Ascending aorta (tissue), 2 donors: ENCODE measurements around the gene FAF2. TPM values are rescaled to one million over a fixed set of nuclear protein-coding genes. Genes with fewer than 3 reads are reported as not detected.

ENCODE experiments used
- DNase-seq, 2 donors: peaks; one replicate each; pipeline ENCODE4 v3.0.0-alpha.2; 2019; ENCODE audit warnings: low spot score in 2 of 2
- H3K27ac ChIP-seq, 2 donors: fragments of 200-600 bp; sonication (generic); one replicate each; pipeline ENCODE4 v1.5.1; 2016 to 2017; ENCODE audit warnings: mild to moderate bottlenecking in 1 of 2
- H3K27me3 ChIP-seq: fragments of 200-600 bp; sonication (generic); one replicate; pipeline ENCODE4 v1.5.1; 2017
- H3K36me3 ChIP-seq, 2 donors: fragments of 200-600 bp; sonication (generic); one replicate each; pipeline ENCODE4 v1.5.1; 2016
- H3K4me1 ChIP-seq, 2 donors: fragments of 200-600 bp; sonication (generic); one replicate each; pipeline ENCODE4 v1.5.1; 2016 to 2017; ENCODE audit warnings: mild to moderate bottlenecking in 1 of 2
- H3K4me3 ChIP-seq, 2 donors: fragments of 200-600 bp; sonication (generic); one replicate each; pipeline ENCODE4 v1.5.1; 2016 to 2017; ENCODE audit warnings: mild to moderate bottlenecking in 1 of 2
- H3K9me3 ChIP-seq, 2 donors: fragments of 200-600 bp; sonication (generic); one replicate each; pipeline ENCODE4 v1.5.1; 2016
- CTCF ChIP-seq, 3 experiments: fragments of 200-600 bp in 2 of 3; fragments of 450-650 bp in 1 of 3; sonication (generic) in 2 of 3; IDR thresholded peaks; one replicate each; pipeline ENCODE4 v1.5.1; 2016 to 2019; ENCODE audit warnings: antibody characterized with exemption in 3 of 3, mild to moderate bottlenecking in 1 of 3, moderate library complexity in 1 of 3
- intact Hi-C: fragments of 100-400 bp; cut with DNase I; formaldehyde crosslinking; loops from one replicate; pipeline ENCODE4 v1.15.1; 2023
- total RNA-seq: library from RNA; depleted of rRNA; stranded (reverse); fragments of >200 nt; gene quantifications from one replicate; pipeline ENCODE4 v1.1.0, GENCODE V29; 2016

FAF2 gene
- total RNA-seq, 1 donor from 2014 or later = 18.7 TPM

- H3K36me3 ChIP-seq = peaks cover 31 to 34% of the 10 kb centered on the region in 2 donors
- TF ChIP-seq CTCF (IDR thresholded peaks at IDR 0.05) = no peak
- intact Hi-C loops = no loop called here
- DNase-seq = no peak
- peak overlapping the region; percentile 7 to 85 for H3K4me3 ChIP-seq
- H3K27me3 ChIP-seq = no peaks in the 10 kb centered on the region
- H3K9me3 ChIP-seq = no peaks in the 10 kb centered on the region
- H3K4me1 ChIP-seq = peaks cover 10 to 39% of the 10 kb centered on the region in 2 donors
- peak overlapping the region; percentile 6 to 91 for H3K27ac ChIP-seq
These were observed 85.9 kb downstream of the FAF2 start for GRCh38 chr5:176533894-176534611.

DNA sequence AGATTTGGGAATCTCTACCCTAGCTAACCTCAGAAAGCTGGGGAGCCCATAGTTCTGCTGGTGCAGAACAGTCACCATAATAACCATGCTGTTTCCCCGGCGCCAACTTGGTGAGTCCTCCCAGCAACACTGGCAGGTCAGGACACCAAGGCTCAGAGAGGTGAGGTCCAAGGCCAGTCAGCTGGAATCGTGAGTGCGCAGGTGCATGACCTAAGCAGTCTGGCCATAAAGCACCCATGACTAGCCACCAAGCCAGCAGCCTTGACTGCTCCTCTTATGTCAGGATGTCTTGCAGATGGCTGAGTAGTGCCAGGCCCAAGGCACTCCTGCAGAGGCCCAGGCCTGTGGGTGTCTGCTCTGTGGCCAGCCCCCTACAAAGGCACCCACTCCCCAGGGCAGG lies 86.5 kb downstream of the FAF2 start:
- no peak for TF ChIP-seq CTCF (IDR thresholded peaks at IDR 0.05)
- no peaks in the 10 kb centered on the region for H3K9me3 ChIP-seq
- intact Hi-C loops = loop anchor here (5.0 kb wide), 1 partner anchor 473 kb away; the partner anchor contains the start of gene UIMC1
- no peak for DNase-seq
- H3K27me3 ChIP-seq = no peaks in the 10 kb centered on the region
- H3K4me3 ChIP-seq = peak overlapping the region; percentile 76 to 85
- peak overlapping the region; percentile 91 to 97 for H3K27ac ChIP-seq
- peaks cover 10 to 39% of the 10 kb centered on the region in 2 donors for H3K4me1 ChIP-seq
- peaks cover 26 to 28% of the 10 kb centered on the region in 2 donors for H3K36me3 ChIP-seq

GRCh38 chr5:176535101-176535663 lies 87.0 kb downstream of the FAF2 start:
- no peak for TF ChIP-seq CTCF (IDR thresholded peaks at IDR 0.05)
- intact Hi-C loops = loop anchor here (5.0 kb wide), 1 partner anchor 472 kb away; the partner anchor contains the start of gene UIMC1
- H3K27ac ChIP-seq = peak overlapping the region; percentile 91 to 97
- H3K4me1 ChIP-seq = peaks cover 10 to 39% of the 10 kb centered on the region in 2 donors
- H3K9me3 ChIP-seq = no peaks in the 10 kb centered on the region
- no peaks in the 10 kb centered on the region for H3K27me3 ChIP-seq
- H3K36me3 ChIP-seq = peaks cover 20 to 23% of the 10 kb centered on the region in 2 donors
- peak overlapping the region; percentile 76 to 85 for H3K4me3 ChIP-seq
- DNase-seq = no peak

DNA sequence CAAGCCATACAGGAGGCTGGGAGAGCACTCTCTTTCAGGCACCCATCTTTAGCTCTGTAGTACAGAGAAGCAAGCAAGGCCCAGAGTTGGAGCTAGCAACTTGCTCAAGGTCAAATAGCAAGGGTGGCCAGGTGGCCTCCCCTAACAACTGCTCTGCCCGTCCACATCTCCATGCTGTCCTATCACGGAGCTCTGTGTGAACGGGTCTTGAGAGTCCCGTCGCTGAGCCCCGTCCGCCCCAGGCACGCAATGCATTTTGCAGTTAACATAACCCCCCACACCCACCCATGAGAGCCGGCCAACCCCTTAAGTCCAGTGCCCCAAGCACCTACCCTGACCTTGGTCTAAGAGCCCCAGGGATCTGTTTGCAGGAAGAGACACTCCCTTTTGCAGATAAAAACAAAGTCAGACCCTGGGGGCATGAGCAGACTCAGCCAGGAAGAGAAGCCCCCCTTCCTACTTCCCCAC lies 87.5 kb downstream of the FAF2 start:
- intact Hi-C loops = loop anchor here (5.0 kb wide), 1 partner anchor 472 kb away; the partner anchor contains the start of gene UIMC1

More for the DNA sequence above, 87.5 kb downstream of the FAF2 start:
- TF ChIP-seq CTCF (IDR thresholded peaks at IDR 0.05) = no peak
- H3K4me3 ChIP-seq = peak overlapping the region; percentile 76 to 85
- no peaks in the 10 kb centered on the region for H3K9me3 ChIP-seq
- no peaks in the 10 kb centered on the region for H3K27me3 ChIP-seq
- H3K36me3 ChIP-seq = peaks cover 15 to 18% of the 10 kb centered on the region in 2 donors
- no peak for DNase-seq
- peak overlapping the region; percentile 91 to 97 for H3K27ac ChIP-seq
- peaks cover 10 to 39% of the 10 kb centered on the region in 2 donors for H3K4me1 ChIP-seq
